ENCODE data around the gene MACROD1.

GRCh38 chr11:64122411-64123410 lies 43.2 kb downstream of the MACROD1 start:
- no peak for TF ChIP-seq SPI1 (IDR thresholded peaks at IDR 0.05; ENCODE audit: low read depth, low read length)
- TF ChIP-seq POLR2A (IDR thresholded peaks at IDR 0.05; ENCODE audit: low read depth, low read length), result no peak
- TF ChIP-seq POLR2AphosphoS5 (IDR thresholded peaks at IDR 0.05; ENCODE audit: low read depth, low read length), result no peak
- TF ChIP-seq POU2F2 (IDR thresholded peaks at IDR 0.05; ENCODE audit: low read depth, low read length), result no peak
- TF ChIP-seq TAF1 (IDR thresholded peaks at IDR 0.05; ENCODE audit: low read depth, low read length), result no peak
- TF ChIP-seq PAX5 (IDR thresholded peaks at IDR 0.05; ENCODE audit: insufficient read depth, low read length, severe bottlenecking), result no peak
